Progenitor cell of endocrine pancreas (in vitro differentiated cells): ENCODE results near the gene STK26. TPM values are rescaled to one million over a fixed set of nuclear protein-coding genes. Genes with fewer than 3 reads are reported as not detected.
A peak's percentile ranks its signal among the peaks of the same experiment; 100 is the strongest.

Experiments
- DNase-seq: peaks from one replicate; pipeline ENCODE4 v3.0.0; 2021; ENCODE audit warnings: low spot score; ENCODE audit not compliant: unreplicated experiment
- H3K27ac Mint-ChIP-seq: 2 replicates; pipeline ENCODE4 v1.8.0; 2021; ENCODE audit warnings: mild to moderate bottlenecking, moderate library complexity, mixed read lengths
- H3K27me3 Mint-ChIP-seq: 2 replicates; pipeline ENCODE4 v1.8.0; 2021; ENCODE audit warnings: mixed read lengths
- H3K36me3 Mint-ChIP-seq: 2 replicates; pipeline ENCODE4 v1.8.0; 2022; ENCODE audit warnings: mixed read lengths; ENCODE audit not compliant: insufficient read depth
- H3K4me1 Mint-ChIP-seq: 2 replicates; pipeline ENCODE4 v1.8.0; 2021; ENCODE audit warnings: low read depth, mixed read lengths
- H3K4me3 Mint-ChIP-seq: 2 replicates; pipeline ENCODE4 v1.8.0; 2021; ENCODE audit warnings: low read depth, mild to moderate bottlenecking, moderate library complexity, mixed read lengths
- H3K9me3 Mint-ChIP-seq: 2 replicates; pipeline ENCODE4 v1.8.0; 2021; ENCODE audit warnings: low read depth, mixed read lengths
- CTCF ChIP-seq: fragments of 200-600 bp; sonication (generic); IDR thresholded peaks from one replicate; pipeline ENCODE4 v1.5.0; 2021; ENCODE audit warnings: antibody characterized with exemption, mild to moderate bottlenecking; ENCODE audit not compliant: unreplicated experiment
- total RNA-seq: library from RNA; stranded (reverse); gene quantifications from 2 replicates; pipeline ENCODE4 v1.2.1, GENCODE V29; 2021

STK26 gene
- total RNA-seq, 1 donor from 2014 or later: 65.2 TPM

GRCh38 chrX:132085786-132086185, 62.7 kb downstream of the STK26 start:
- H3K9me3 Mint-ChIP-seq: no peaks in the 10 kb centered on the region
- DNase-seq: no peak
- TF ChIP-seq CTCF: no peak
- H3K27ac Mint-ChIP-seq: no peak overlapping the region
- no peaks in the 10 kb centered on the region for H3K27me3 Mint-ChIP-seq
- H3K36me3 Mint-ChIP-seq: no peaks in the 10 kb centered on the region
- H3K4me3 Mint-ChIP-seq: no peak overlapping the region
- no peaks in the 10 kb centered on the region for H3K4me1 Mint-ChIP-seq

DNA sequence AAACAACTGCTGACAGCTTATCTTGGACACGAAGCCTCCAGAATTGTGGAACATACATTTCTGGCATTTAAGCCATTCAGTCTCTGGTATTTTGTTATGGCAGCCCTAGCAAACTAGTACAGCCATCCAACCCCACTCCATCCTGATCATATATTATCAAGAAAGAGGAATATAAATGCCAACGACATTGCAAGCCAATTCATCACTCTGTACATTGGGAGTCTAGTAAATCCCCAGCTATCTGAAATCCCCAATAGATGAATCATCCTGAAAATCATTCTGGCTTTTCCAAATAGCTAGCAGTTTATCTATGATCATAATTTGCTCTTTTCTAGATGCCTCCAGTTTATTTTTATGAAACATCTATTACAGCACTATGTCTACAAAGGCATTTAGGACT, 63.6 kb downstream of the STK26 start:
- Mint-ChIP-seq H3K36me3 (no peaks in the 10 kb centered on the region), H3K4me1 (no peaks in the 10 kb centered on the region), H3K4me3 (no peak overlapping the region), H3K9me3 (no peaks in the 10 kb centered on the region), H3K27me3 (no peaks in the 10 kb centered on the region), H3K27ac (no peak overlapping the region)
- TF ChIP-seq CTCF: no peak
- no peak for DNase-seq

- H3K27me3 Mint-ChIP-seq: no peaks in the 10 kb centered on the region
- no peak for DNase-seq
- H3K9me3 Mint-ChIP-seq: no peaks in the 10 kb centered on the region
- H3K4me1 Mint-ChIP-seq: peaks cover 12% of the 10 kb centered on the region
- H3K36me3 Mint-ChIP-seq: no peaks in the 10 kb centered on the region
- no peak overlapping the region for H3K4me3 Mint-ChIP-seq
- TF ChIP-seq CTCF: no peak
- H3K27ac Mint-ChIP-seq: no peak overlapping the region
These were observed 65.8 kb downstream of the STK26 start for GRCh38 chrX:132088864-132089263.

DNA sequence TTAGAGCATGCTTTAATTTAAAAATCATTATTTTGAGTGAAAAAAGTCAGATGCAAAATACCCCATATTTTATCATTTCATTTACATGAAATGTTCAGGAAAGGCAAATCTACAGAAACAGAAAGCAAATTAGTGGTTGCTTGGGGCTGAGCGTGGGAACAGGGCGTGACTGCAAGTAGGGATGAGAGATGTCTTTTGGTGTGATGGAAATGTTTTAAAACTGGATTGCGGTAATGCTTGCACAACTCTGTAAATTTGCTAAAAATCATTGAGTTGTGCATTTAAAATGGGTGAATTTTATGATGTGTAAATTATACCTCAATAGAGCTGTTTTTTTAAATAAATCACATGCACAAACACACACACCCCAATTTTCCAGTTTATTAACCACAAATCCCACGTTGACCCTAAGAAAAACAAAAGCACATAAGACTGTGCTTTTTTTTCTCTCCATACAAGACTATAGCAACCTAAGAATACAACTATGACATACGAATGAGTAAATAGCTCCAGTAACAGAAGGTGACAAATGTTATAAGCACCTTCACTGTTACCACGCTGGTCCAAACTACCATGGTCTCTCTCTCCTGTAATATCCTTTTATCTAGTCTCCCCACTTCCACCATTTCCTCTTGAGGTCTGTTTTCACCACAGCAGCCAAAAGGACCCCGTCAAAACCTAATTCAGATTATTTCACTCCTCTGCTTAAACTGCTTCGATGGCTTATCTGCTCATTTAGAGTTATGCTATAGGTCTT, 67.5 kb downstream of the STK26 start:
- H3K27ac Mint-ChIP-seq: no peak overlapping the region
- H3K4me1 Mint-ChIP-seq: peaks cover 12% of the 10 kb centered on the region
- H3K4me3 Mint-ChIP-seq: no peak overlapping the region
- DNase-seq: no peak
- H3K27me3 Mint-ChIP-seq: no peaks in the 10 kb centered on the region
- TF ChIP-seq CTCF: no peak
- no peaks in the 10 kb centered on the region for H3K9me3 Mint-ChIP-seq
- no peaks in the 10 kb centered on the region for H3K36me3 Mint-ChIP-seq

GRCh38 chrX:132092439-132093065, 69.5 kb downstream of the STK26 start:
- peak; percentile 29 for DNase-seq
- Mint-ChIP-seq H3K4me1 (peaks cover 20% of the 10 kb centered on the region), H3K9me3 (no peaks in the 10 kb centered on the region), H3K4me3 (no peak overlapping the region), H3K36me3 (no peaks in the 10 kb centered on the region), H3K27ac (peak overlapping the region; percentile 25), H3K27me3 (no peaks in the 10 kb centered on the region)
- peak; percentile 86 for TF ChIP-seq CTCF
